GM12873 (cell line): ENCODE measurements around the gene GOLGA8B.

Experiments used
- TF ChIP-seq, protein P1 (sequence below): IDR thresholded peaks from 2 replicates; pipeline ENCODE4 v1.5.1; 2012; ENCODE audit warnings: low read depth, mild to moderate bottlenecking, moderate library complexity, low read length, control low read depth; ENCODE audit not compliant: insufficient read depth; ENCODE audit errors: missing control alignments

Gene GOLGA8B

DNA sequence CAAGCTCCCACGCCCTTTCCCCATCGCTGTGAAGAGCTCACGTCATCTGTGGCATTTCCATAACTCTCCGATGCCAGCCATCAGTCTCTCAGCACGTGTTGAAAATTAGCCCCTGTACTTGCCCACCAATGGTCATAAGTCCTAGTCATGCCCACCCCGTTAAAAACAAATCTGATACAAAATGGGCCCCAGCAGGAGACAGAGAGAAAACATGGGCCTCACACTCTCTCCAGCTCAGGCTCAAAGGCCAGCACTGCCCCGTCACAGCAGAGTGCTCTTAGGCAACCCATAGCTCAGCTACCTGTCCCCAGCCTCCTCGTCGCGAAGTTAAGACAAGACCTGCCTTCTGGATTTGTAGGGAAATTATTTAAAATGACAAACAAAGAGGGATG, 5.2 kb downstream of the GOLGA8B start:
- TF ChIP-seq, protein P1, sequence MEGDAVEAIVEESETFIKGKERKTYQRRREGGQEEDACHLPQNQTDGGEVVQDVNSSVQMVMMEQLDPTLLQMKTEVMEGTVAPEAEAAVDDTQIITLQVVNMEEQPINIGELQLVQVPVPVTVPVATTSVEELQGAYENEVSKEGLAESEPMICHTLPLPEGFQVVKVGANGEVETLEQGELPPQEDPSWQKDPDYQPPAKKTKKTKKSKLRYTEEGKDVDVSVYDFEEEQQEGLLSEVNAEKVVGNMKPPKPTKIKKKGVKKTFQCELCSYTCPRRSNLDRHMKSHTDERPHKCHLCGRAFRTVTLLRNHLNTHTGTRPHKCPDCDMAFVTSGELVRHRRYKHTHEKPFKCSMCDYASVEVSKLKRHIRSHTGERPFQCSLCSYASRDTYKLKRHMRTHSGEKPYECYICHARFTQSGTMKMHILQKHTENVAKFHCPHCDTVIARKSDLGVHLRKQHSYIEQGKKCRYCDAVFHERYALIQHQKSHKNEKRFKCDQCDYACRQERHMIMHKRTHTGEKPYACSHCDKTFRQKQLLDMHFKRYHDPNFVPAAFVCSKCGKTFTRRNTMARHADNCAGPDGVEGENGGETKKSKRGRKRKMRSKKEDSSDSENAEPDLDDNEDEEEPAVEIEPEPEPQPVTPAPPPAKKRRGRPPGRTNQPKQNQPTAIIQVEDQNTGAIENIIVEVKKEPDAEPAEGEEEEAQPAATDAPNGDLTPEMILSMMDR: no peak
